Measurements from ENCODE around the gene ACOX3.

GRCh38 chr4:8349664-8350236 lies 90.8 kb downstream of the ACOX3 start:
- TF ChIP-seq, protein P1, sequence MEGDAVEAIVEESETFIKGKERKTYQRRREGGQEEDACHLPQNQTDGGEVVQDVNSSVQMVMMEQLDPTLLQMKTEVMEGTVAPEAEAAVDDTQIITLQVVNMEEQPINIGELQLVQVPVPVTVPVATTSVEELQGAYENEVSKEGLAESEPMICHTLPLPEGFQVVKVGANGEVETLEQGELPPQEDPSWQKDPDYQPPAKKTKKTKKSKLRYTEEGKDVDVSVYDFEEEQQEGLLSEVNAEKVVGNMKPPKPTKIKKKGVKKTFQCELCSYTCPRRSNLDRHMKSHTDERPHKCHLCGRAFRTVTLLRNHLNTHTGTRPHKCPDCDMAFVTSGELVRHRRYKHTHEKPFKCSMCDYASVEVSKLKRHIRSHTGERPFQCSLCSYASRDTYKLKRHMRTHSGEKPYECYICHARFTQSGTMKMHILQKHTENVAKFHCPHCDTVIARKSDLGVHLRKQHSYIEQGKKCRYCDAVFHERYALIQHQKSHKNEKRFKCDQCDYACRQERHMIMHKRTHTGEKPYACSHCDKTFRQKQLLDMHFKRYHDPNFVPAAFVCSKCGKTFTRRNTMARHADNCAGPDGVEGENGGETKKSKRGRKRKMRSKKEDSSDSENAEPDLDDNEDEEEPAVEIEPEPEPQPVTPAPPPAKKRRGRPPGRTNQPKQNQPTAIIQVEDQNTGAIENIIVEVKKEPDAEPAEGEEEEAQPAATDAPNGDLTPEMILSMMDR (IDR thresholded peaks at IDR 0.05) = no peak
- TF ChIP-seq POLR2A (IDR thresholded peaks at IDR 0.05) = no peak
